Measurements from ENCODE around the gene GMPR2.
A peak's percentile ranks its signal among the peaks of the same experiment; 100 is the strongest.

GRCh38 chr14:24188251-24189058 is 44.3 kb upstream of the GMPR2 start, which contains the start of gene IPO4:
- TF ChIP-seq CTCF (conservative IDR thresholded peaks at IDR 0.05; ENCODE audit: low read depth, low read length): no peak
- TF ChIP-seq MAZ (IDR thresholded peaks at IDR 0.05; ENCODE audit: borderline replicate concordance, low read depth, low read length): peak; percentile 89
- TF ChIP-seq USF2 (IDR thresholded peaks at IDR 0.05; ENCODE audit: low read depth, low read length): peak; percentile 92
- peak; percentile 80; the same call in 1 of the 2 replicates for TF ChIP-seq ELK1 (IDR thresholded peaks at IDR 0.05; ENCODE audit: borderline replicate concordance, low read depth, low read length)
- TF ChIP-seq SMC3 (IDR thresholded peaks at IDR 0.05; ENCODE audit: low read depth, low read length): peak; percentile 20; the same call in 1 of the 2 replicates
- no peak for TF ChIP-seq MAFK (IDR thresholded peaks at IDR 0.05; ENCODE audit: low read depth, low read length)
- no peak for TF ChIP-seq RFX5 (IDR thresholded peaks at IDR 0.05; ENCODE audit: low read depth, low read length)
- TF ChIP-seq CEBPB (IDR thresholded peaks at IDR 0.05; ENCODE audit: low read depth, low read length): peak; percentile 26; the same call in 1 of the 2 replicates
- peak; percentile 95 for TF ChIP-seq BHLHE40 (IDR thresholded peaks at IDR 0.05; ENCODE audit: low read depth, low read length)
- TF ChIP-seq POLR2A (IDR thresholded peaks at IDR 0.05; ENCODE audit: low read depth, low read length): peak; percentile 90
- TF ChIP-seq RAD21 (IDR thresholded peaks at IDR 0.05; ENCODE audit: low read length): peak; percentile 26; the same call in 1 of the 2 replicates
- TF ChIP-seq NFE2L2 (IDR thresholded peaks at IDR 0.05; ENCODE audit: low read depth, low read length): 0 out of 2 replicates have a peak, but pooled peaks have one; percentile 23
- no peak for TF ChIP-seq RCOR1 (IDR thresholded peaks at IDR 0.05; ENCODE audit: insufficient replicate concordance, low read length)

Measured in IMR-90 (cell line).